Stimulated activated CD4-positive, alpha-beta T cell treated with anti-CD3 and anti-CD28 coated beads, TNF-alpha, amount 100 ng/mL, for 1 hour (primary cell): ENCODE results near the gene CDH5.

Source experiments
- DNase-seq, 3 donors: peaks; one replicate each; pipeline ENCODE4 v3.0.0-alpha.2; 2020; ENCODE audit warnings: low read depth in 3 of 3, low spot score in 1 of 3

Gene CDH5

GRCh38 chr16:66416136-66416535 is 49.6 kb downstream of the CDH5 start:
- no peak for DNase-seq

GRCh38 chr16:66416939-66417700 is 50.6 kb downstream of the CDH5 start:
- no peak for DNase-seq

GRCh38 chr16:66418165-66418962 is 51.9 kb downstream of the CDH5 start:
- no peak for DNase-seq

- DNase-seq: no peak
Measured at GRCh38 chr16:66419527-66419926, 53.0 kb downstream of the CDH5 start.

- DNase-seq: no peak
Measured at GRCh38 chr16:66420396-66420795, 53.9 kb downstream of the CDH5 start.

GRCh38 chr16:66421891-66422290 is 55.4 kb downstream of the CDH5 start:
- DNase-seq: no peak

- no peak for DNase-seq
Measured at GRCh38 chr16:66422366-66422765, 55.9 kb downstream of the CDH5 start.

GRCh38 chr16:66423177-66423576 is 56.7 kb downstream of the CDH5 start:
- DNase-seq: no peak

- DNase-seq: no peak
Measured at GRCh38 chr16:66425651-66426050, 59.2 kb downstream of the CDH5 start.

GRCh38 chr16:66426112-66427035 is 59.9 kb downstream of the CDH5 start:
- DNase-seq: no peak

- no peak for DNase-seq
Measured at GRCh38 chr16:66427036-66427860, 60.8 kb downstream of the CDH5 start, which contains the start of gene BEAN1. BEAN1 (plus strand) TSS chr16:66427295; CDS start chr16:66437677, 10,382 bp downstream.

- DNase-seq: no peak
Measured at GRCh38 chr16:66427871-66428681, 61.6 kb downstream of the CDH5 start.

GRCh38 chr16:66428682-66429251 is 62.3 kb downstream of the CDH5 start:
- DNase-seq: no peak

- no peak for DNase-seq
Measured at GRCh38 chr16:66429290-66429962, 62.9 kb downstream of the CDH5 start.

- no peak for DNase-seq
Measured at GRCh38 chr16:66430214-66430613, 63.7 kb downstream of the CDH5 start.

- DNase-seq: no peak
Measured at GRCh38 chr16:66431760-66432159, 65.3 kb downstream of the CDH5 start.

GRCh38 chr16:66432429-66432828 is 65.9 kb downstream of the CDH5 start:
- DNase-seq: no peak

- no peak for DNase-seq
Measured at GRCh38 chr16:66434619-66435430, 68.3 kb downstream of the CDH5 start.
